Fibroblast of gingiva (primary cell): Measurements from ENCODE around the gene ANGPTL2.

Experiments
- DNase-seq: peaks from one replicate; pipeline ENCODE4 v3.0.0-alpha.2; 2011; ENCODE audit warnings: low read depth

The ANGPTL2 gene

GRCh38 chr9:127093319-127094020 is 29.0 kb downstream of the ANGPTL2 start:
- DNase-seq, result no peak

GRCh38 chr9:127092041-127092608 is 30.3 kb downstream of the ANGPTL2 start:
- no peak for DNase-seq

DNA sequence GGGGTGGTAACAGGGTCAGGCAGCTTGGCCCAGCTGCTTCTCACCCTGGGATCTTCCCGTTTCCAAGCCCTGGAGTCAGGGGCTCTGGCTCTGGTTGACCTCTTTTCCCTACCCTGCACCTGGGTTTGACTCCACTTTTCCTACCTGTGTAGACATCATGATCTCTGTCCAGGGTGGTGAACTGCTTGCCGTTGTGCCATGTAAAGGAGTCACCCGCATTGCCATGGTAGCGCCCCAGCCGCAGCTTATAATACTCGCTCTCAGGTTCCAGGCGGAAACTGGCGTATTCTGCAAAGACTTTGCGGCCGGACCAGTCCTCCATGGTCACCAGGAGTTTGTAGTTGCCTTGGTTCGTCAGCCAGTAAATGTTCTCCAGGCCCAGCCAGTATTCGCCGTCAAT is 30.9 kb downstream of the ANGPTL2 start:
- no peak for DNase-seq

DNA sequence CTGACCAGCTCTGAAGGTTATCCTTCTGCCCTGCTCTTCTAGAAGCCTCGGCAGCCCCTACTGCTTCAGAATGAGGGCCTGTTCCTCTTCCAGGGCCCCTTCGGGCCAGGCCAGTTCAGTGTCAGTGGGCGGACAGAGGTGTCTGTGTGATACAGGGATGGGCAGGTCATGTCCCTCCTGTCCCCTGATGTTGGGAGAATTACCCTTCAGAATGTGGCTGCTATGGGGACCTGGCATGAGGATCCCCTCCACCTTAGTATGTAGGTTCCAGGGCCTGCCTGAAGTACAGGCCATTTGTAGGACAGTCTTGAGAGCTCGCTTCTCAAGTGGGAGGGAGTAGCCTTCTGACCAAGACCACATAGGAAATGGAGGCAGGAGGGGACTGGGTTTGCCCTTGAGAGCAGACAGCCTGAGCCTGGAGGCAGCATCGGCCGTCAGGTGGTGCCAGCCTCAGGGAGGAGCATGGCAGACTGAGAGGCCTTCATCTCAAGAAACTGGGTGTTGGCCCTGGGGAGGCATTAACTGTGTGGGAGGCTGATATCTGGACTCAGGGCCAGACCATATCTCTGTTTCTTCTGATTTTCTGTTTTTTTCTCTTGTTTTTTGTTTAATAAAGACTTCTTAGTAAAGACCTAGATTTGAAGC is 32.0 kb downstream of the ANGPTL2 start:
- DNase-seq, result no peak

DNA sequence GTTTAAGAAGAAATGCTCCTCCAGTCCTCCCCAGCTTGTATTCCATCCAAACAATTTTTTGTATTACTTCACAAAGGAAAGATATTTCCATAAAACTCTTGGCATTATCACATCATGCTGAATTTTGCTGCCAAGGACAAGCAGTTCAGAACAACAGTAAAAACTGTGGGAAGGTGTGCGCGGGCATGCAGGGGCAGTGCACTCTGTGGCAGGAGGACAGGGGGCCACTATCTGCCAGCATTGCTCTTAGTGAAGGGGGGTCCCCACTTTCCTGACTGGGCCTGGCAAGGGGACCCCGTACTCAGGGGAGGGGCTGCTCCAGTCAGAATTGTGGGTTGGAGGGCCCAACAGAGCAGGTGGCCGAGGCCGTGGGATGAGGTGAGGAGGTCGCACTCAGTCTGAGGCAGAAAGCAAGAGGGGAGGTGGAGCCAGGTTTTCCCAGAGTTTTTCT is 32.8 kb downstream of the ANGPTL2 start:
- DNase-seq, result no peak

DNA sequence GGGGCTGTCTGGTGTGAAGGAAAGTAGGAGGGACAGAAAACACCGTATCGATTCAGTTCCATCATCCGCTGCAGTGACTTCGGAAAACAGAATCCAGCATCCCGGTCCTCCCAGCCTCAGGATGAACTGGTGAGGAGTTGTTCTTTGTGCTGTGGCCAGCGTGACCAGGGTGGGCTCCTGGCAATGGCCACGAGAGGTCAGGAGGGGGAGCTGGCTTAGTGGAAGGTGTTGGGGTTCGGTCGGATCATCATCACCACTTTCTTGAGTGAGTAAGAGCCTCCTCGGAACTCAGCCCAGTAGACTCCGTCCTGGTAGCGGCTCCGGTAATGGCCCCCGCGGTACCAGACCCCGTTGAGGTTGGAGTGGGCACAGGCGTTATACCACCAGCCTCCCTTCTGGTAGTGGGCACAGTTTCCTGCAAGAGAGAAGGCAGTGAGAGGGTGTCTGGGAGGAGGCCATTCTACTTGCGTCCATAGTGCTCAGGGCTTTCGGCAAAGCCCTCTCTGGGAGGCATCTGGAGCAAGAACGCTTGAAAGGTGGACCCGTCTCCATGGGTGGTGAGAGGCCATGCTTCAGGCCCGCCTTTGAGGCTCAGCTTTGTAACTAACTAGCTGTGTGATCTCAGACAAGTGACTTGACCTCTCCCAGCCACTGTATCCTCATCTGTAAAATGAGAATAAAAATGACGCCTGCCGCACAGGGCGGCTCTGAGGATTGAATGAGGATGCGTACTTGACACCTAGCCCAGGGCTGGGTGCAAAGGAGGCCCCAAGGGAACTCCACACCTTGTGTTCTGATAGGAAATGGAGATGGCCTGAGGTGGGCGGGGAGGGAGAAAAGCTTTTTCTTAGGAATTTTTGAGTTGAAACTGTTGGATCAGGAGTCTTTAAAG is 33.5 kb downstream of the ANGPTL2 start:
- DNase-seq, result no peak

GRCh38 chr9:127087836-127088235 is 34.6 kb downstream of the ANGPTL2 start:
- no peak for DNase-seq

- DNase-seq, result no peak
Measured at GRCh38 chr9:127087411-127087810, 35.0 kb downstream of the ANGPTL2 start.

DNA sequence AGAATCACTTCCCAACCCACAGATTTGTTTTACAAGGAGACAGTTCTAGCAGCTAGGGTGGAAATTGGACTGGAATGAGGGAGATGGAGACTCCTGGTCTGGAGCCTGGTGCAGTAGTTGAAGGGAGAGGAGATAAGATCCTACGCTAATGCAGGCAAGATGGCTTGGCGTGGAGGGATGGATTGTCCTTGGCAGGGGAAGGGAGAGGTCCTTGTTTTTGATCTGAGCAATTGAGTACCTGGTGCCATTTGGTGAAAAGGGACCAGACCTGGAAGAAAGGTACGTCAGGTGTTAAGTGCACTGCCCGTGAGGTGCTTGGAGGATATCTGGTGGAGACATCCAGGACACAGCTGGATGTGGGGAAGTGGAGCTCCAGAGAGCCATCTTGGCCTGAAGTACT is 35.7 kb downstream of the ANGPTL2 start:
- no peak for DNase-seq

GRCh38 chr9:127085186-127085585 is 37.2 kb downstream of the ANGPTL2 start:
- DNase-seq, result no peak

DNA sequence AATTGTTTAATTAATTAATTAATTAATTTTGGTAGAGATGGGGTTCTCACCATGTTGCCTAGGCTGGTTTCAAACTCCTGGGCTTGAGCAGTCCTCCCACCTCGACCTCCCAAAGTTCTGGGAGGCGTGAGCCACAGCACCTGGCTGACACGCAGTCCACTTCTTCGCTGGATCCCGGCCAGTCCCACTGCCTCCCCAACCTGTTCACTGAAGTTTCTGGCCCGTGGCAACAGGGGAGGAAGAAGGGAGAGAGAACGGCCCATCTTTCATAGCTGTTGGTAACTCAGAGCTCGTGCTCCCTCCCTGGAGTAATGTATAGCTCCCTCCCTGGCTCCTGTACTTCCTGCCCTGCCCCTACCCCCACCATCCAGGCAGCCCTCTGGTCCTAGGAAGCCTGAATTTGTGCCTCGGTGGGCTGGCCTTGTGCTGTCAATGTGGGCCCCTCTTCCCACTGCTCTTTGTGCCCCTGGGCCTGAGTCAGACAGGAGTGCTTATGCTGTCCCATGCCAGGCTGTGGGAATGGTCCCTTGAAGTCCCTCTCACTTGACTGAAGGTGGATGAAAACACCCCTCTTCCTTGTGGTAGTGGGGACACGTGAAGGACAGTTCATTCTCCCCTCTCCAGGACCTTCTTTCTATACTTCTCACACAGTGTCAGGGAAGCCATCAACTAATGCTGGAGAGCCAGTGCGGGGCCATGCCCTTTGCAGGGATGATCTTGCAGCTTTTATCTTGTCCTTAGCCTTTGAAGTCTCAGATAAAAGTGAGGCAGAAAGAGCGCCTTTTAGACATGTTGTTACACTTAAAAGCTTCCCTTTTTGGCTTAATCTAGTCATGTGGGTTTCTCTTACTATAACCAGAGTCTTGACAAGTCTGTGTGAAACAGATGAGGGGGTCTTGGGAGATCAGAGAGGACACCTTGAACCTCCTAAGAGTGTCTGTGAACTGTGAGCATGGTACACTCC is 38.1 kb downstream of the ANGPTL2 start:
- no peak for DNase-seq

GRCh38 chr9:127083138-127083980 is 39.1 kb downstream of the ANGPTL2 start:
- DNase-seq, result no peak

DNA sequence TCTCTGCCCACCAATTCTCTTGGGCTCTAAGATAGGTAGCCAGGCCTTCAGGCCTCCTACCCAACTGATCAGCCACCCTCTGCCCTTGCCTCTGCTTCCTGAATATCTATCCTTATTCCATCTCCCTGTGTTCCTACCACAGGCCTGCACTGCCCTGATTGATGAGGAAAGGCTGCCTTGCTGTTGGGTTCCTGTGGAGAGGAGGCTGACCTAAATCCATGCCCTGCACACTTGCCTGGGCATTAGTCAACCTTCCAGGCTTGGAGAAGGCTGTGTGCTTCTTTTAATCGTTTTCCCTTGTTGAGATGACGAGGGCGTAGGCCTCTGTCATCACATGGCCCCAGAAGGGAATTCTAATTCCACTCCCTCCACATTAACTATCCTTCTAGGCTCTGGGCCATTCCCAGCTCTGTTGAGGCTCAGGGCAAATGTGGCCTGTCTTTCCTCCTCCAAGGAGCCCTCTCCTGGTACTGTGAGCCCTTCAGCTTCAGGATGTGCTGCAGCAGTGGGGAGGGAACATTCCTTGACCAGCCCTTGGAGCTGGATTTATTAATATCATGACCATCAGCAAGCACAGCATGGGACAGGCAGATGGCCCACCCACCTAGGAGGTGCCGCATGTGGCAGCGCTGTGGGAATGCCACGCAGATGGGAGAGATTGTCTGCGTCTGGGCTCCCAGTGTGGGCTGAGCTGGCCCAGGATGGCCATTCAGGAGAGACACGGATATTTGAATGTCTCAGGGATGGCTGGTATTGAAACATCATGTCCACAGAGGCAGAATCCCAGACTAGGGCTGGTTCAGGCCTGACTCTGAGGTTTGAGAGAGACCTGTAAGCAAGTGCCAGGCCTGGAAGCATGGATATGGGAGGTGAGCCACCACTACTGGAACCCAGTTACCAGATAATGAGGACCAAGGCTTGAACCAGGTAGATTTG is 40.9 kb downstream of the ANGPTL2 start:
- DNase-seq, result no peak

DNA sequence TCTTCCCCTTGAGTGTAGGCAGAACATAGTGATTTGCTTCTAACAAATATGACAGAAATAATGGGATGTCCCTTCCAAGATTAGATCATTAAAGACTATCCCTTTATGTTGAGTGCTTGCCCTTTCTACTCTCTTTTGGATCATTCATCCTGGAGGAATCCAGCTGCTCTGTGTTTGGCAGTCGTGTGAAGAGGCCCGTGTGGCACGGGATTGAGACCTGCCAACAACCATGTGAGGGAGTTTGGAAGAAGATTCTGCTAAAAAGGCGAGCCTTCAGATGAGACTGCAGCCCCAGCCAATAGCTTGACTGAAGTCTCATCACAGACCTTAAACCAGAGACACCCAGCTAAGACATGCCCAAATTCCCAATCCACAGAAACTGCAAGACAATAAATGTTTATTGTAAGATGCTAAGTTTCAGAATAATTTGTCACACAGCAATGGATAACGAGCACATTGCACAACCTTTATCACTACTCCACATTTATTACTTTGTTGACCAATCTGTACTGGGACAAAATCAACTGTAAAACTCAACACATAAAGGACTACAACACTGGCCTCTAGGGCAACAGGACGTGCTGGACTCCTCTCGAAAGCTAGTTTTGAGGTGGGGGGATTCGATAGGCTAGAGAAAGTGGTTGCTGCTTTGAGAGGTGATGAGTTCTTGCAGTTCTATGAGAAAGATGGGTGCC is 42.8 kb downstream of the ANGPTL2 start:
- no peak for DNase-seq

GRCh38 chr9:127078988-127079387 is 43.4 kb downstream of the ANGPTL2 start:
- DNase-seq, result no peak

DNA sequence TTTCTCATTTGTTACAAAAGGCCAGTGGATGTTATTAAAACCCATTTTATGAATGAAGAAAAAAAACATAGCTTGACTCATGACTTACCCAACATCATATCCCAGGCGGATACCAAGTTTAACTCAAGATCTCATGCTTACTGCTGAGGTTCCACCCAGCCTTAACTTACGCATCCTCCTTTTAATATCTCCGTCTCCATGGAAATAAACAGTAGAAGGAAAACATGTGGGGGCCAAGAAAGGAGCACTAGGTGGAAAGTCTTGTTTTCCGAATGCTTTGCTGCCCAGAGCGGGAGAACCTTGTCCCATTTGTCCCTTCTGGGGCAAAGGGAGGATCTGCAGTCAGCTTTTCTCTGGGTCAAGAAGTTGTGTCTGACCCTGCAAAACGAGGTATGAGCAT is 44.1 kb downstream of the ANGPTL2 start:
- DNase-seq, result no peak

GRCh38 chr9:127077644-127077946 is 44.8 kb downstream of the ANGPTL2 start:
- DNase-seq, result no peak

- DNase-seq, result no peak
Measured at GRCh38 chr9:127076860-127077643, 45.4 kb downstream of the ANGPTL2 start.
